LHCN-M2 (cell line): ENCODE data around the gene RAD50. TPM values are rescaled to one million over a fixed set of nuclear protein-coding genes. Genes with fewer than 3 reads are reported as not detected.

Source experiments
- DNase-seq: peaks from one replicate; pipeline ENCODE4 v3.0.0-alpha.2; 2012; ENCODE audit warnings: low read depth
- total RNA-seq: library from RNA; depleted of rRNA; stranded (reverse); fragments of >200 nt; gene quantifications from 2 replicates; pipeline ENCODE4 v1.2.3, GENCODE V29; 2014

RAD50 gene
- total RNA-seq, 1 experiment from 2014 or later: 27.0 TPM

DNA sequence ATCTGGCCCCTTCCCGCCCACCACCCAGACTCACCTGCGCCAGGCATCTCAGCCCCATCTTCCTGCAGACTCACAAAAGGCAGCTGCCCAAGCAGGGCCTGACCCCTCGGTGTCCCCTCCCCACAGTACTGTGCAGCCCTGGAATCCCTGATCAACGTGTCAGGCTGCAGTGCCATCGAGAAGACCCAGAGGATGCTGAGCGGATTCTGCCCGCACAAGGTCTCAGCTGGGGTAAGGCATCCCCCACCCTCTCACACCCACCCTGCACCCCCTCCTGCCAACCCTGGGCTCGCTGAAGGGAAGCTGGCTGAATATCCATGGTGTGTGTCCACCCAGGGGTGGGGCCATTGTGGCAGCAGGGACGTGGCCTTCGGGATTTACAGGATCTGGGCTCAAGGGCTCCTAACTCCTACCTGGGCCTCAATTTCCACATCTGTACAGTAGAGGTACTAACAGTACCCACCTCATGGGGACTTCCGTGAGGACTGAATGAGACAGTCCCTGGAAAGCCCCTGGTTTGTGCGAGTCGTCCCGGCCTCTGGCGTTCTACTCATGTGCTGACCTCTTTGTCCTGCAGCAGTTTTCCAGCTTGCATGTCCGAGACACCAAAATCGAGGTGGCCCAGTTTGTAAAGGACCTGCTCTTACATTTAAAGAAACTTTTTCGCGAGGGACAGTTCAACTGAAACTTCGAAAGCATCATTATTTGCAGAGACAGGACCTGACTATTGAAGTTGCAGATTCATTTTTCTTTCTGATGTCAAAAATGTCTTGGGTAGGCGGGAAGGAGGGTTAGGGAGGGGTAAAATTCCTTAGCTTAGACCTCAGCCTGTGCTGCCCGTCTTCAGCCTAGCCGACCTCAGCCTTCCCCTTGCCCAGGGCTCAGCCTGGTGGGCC is 103.1 kb downstream of the RAD50 start:
- DNase-seq: no peak

DNA sequence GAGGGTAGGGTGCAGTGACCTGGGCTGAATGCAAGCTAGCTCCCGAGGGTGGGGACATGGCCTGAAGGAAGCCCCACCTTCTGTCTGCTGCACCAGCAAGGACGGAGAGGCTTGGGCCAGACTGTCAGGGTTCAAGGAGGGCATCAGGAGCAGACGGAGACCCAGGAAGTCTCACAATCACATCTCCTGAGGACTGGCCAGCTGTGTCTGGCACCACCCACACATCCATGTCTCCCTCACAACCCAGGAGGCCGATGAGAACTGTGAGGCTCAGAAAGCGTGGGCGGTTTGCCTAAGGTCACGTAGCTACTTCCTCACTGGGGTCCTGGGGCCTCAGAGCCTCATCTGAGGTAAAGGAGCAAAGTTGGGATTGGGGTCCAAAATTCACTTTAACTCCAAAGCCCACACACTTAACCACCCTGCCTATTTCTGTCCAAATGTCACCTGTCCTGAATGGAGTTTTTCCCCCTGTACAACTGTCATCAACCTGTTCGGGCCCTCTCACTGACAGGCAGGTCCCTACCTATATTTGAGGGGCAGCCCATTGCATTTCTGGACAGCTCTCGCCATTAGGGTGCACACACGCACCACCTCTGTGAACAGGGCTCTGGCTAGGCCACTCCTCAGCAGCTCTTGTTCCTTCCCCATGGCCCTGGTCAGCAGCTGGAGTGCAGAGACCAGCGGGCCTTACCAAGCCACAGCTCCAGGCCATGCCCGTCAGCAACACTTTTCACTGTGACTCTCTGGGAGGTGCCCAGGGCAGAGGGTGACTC is 104.6 kb downstream of the RAD50 start:
- DNase-seq: peak; percentile 4

DNA sequence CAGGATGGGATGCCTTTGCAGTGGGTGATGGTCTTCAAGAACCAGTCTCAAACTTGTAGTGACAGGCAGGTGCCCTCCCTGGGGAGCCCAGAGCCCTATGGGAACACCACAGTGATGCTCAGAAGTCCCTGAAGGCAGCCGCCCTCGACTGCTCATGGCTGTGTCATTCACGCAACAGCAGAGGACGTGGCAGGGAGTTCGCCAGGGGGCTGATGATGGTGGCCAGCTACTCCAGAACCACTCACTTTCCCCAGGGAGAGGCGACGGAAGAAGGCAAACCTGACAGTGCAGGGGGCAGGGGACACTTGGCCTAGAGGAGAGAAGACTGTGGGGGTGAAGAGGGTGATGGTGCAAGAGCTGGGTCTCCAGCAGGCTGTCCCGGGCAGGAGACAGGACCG is 105.2 kb downstream of the RAD50 start:
- no peak for DNase-seq

DNA sequence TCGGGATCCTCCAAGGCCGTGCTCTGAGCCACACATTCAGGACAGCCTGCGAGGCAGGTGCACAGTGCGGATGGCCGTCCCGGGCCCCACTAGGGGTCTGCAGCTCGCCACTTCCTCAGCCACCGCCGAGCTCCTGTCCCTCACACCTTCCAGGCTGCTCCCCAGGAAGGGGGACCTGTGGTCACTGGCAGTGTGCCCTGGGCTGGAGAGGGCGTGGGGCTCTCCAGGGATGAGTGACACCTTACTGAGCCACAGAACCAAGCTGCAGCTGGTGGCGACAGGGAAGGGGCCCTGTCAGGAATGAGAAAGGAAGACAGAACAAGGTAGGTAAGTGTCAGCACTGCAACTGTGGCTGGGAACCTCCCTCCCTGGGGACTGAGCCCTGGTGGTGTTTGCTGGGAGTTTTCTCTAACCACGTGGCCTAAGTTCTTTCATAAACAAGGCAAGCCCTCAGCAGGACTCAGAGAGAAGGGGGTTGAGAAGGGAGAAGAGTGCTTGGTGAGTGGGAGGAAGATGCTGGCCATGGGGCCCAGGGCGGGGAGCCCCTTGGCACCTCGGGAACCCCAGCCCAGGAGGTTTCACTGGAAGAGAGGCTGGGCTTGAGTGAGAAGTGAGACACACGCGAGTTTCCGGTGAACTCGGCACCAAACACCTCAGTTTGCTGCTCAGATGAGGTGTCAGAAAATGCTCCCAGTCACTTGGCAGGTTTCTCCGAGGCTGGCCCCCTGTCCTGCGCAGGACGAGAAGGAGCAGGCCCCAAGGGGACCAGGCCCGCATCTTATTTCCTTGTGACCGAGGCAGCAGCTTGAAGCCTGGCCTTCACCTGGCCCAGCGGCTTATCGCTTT is 106.4 kb downstream of the RAD50 start:
- peak; percentile 4 for DNase-seq

DNA sequence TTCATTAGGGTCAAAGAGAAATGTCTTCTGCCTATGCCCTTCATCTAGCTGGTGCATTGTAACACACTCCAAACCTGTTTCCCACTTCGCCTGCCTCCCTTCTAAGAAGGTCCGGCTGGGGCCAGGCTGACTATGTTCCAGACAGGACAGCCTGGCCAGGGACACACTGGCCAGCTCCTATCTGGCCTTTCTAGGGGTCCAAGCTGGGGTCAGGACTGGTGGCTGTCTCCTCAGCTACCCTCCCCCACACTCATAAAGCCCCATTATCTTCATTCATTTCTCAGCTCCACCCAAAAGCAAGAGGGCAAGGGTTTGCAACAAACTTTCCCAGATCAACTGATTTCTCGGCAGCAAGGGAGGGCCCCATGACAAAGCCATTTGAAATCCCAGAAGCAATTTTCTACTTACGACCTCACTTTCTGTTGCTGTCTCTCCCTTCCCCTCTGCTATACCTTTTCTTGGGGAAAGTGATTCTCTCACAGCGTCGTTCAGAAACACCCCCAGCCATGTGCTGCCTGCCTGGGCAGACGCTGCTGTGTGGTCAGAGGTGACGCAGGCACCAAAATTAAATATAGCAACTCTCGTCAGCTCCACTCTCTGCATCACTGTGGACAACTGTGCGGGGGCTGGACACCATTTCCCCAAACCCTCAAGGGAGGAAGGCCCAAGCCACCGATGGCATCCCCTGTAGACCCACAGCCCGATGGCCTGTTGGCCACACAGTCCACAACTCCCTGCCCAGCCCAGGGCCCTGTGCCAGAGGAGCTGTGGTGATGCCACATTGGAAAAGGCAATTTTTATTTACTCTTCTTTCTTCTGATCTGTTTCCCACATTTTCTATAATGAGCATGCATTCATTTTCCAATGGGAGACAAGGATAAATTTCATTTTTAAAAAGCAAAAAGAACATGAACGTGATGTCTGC is 107.3 kb downstream of the RAD50 start:
- no peak for DNase-seq

DNA sequence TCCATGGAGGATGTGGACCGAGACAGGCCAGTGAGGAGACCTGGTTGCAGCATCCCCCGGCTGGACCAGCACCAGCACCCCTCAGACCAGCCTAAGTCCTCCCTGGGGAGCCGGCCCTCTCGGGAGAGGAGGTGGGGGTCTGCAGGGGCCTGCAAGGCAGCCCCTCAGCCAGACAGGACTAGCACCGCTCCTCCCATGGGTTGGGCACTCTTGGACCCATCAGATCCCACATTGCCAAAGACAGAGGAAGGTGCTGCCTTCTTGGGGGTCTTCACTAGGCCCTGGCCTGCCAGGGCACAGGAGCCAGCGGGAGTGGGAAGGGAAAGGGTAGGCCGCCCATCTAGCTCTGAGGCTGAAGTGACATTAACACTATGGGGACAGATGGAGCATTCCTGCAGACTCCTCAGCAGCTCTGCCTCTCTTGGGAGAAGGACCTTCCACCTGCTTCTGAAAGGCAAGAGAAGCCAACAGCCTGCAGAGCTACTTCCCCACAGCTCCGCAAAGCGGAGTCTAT is 108.0 kb downstream of the RAD50 start:
- DNase-seq: no peak

DNA sequence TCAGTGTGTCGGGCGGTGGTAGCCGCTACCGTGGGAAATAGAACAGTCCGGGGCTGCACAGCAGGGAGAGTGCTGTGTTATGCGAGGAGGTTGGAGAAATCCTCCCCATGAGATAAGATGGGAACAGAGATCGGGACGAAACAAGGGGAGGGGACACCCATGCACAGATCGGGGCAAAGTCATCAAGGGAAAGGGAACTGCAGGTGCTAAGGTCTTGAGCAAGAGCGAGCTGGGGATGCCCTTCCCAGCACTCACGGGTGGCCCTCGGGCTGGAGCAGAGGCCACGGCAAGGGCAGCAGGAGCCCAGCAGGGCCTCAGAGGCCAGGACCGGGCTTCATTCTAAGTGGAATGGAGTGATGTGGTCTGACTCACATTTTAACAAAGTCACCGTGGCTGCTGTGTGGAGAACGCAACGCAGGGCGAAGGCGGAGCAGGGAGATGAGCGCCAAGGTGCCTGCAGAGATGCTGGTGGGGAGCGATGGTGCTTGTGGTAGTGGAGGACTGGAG is 108.8 kb downstream of the RAD50 start:
- DNase-seq: no peak

DNA sequence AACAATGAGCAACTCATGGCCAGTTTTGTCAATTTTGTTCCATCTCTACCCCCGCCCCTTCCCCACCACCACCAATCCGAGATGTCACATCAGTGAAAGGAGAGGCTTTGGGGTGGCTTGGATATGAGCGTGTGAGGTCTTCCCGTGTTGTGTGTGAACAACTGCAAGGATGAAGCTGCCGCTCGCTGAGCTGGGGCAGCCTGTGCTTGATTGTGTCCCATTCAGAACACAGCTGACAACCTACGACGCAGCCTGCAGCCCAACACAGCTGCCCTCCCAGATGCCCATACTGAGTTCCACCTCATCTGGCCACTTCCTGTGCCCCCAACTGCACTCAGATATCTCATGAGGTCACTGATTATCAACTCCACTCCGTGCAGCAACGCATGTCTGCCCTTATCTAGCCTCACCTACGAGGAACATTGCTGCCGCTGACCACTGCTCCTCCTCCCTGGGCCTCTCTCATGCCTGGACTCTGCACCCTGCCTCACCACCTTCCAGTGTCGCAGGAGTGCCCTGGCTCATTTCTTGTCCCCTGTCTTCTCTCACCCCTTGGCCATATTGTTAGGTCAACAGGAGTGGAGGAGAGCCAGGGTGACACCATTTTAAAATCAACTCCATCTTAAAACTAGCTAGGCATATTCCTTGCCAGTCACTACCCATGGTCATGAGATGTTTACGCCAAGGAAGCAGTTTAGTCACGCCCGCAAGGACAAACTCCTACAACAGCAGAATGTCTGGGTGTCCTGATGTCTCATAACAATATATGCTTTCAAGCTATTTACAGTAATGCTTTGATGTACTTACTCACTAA is 109.7 kb downstream of the RAD50 start:
- DNase-seq: no peak

DNA sequence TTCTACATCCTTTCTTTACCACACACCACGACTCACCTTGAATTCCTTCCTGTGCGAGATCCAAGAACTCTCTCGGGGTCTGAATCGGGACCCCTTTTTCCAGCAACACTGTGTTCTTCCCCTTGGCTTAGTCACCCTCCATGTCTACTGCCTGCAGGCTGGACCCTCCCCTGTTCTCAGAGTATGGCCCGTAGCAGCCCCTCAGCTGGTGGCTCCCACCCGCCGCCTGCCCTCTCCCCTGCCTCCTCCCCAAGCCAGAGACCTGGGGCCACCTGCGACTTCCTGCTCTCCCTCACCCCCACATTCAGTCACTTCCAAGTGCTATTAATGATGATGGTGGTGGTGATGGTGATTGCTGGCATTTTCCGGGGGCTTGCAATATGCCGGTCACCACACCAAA is 110.5 kb downstream of the RAD50 start:
- no peak for DNase-seq

DNA sequence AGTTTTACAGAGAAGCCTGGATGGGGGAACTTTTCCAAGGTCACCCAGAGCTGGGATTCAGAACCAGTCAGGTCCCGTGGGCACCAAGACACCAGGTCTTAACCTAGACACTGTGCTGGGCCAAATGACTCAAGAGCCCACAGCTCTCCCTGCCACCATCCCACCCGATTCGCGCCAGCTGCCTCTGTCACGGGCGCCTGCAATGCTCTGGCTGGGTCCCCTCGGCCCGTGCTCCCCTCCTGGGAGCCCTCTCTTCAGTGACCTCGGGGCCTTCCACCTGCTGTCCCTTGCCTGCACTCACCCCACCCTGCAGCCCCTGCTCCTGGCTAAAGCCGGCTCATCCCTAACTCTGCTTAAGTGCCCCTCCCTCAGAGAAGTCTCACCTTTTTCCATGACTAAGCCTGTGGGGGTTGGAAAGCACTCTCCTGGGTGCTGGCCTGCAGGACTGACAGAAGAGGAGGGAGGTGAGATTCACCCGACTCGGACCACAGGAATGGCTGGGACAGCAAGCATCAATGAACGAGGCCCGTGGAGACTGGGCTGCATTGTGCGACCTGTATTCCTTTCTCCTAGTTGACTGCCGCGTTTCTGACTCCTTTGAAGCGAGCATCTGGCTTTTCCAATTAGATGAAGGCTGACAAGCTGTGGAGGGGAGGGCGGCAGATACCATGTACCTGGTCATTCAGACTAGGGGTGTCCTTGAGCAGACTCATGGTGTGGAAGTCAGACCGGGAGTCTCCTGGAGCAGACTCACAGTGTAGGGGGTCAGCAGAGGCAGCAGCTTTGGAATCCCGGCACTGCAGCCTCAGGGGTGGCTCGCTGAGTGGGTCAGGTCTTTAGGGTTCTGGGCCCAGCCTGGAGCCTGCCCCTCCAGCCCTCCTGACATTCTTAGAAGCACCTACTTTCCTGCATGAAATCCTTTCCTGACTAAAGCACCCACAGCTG is 111.3 kb downstream of the RAD50 start:
- no peak for DNase-seq

DNA sequence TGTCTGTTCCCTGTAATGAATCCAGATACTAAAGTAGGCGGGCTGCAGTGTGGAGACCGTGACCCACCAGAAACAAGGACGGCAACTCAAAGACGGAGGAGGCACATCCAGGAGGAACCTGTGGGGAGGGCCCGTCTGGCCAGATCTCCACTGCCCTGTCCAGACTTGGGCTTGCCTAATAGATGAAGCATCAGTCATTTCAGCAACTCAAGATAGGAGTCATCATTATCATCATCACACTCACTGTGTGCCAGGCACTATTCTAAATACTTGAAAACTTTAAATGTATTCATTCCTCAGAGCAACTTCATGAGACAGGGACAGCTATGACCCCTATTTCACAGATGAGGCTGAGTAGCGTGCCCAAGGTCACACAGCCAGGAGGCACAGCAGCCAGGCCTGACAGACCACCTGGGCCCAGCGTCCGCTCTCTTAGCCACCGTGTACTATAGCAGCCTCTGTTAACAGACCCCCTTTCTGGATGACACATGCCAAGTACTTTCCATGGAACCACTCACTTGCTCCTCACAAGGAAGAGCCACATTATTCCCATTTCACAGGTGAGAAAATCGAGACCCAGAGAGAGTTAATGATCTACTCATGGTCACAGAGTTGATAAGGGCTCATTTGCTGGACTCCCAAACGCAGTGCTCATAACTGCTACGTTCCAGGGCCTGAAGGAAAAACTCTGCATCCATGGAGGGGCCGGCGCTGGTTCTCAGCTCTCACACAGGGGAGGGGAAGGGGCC is 112.1 kb downstream of the RAD50 start:
- no peak for DNase-seq

DNA sequence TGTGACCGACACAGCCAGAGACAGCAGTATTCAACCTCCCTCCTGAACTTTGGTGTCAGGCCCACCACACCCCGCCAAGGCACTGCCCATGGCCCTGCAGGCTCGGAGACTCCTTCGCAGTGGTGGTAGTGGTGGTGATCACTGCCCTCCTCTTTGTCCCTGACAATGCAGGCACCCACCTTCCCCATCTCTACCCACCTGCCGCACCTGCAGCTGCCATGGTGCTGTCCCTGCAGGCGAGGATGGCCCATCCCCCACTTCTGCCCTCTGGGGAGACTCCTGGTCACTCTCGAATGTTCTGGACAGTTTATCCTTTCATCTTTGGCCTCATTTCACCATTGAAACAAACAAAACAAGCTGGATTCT is 112.7 kb downstream of the RAD50 start:
- no peak for DNase-seq

DNA sequence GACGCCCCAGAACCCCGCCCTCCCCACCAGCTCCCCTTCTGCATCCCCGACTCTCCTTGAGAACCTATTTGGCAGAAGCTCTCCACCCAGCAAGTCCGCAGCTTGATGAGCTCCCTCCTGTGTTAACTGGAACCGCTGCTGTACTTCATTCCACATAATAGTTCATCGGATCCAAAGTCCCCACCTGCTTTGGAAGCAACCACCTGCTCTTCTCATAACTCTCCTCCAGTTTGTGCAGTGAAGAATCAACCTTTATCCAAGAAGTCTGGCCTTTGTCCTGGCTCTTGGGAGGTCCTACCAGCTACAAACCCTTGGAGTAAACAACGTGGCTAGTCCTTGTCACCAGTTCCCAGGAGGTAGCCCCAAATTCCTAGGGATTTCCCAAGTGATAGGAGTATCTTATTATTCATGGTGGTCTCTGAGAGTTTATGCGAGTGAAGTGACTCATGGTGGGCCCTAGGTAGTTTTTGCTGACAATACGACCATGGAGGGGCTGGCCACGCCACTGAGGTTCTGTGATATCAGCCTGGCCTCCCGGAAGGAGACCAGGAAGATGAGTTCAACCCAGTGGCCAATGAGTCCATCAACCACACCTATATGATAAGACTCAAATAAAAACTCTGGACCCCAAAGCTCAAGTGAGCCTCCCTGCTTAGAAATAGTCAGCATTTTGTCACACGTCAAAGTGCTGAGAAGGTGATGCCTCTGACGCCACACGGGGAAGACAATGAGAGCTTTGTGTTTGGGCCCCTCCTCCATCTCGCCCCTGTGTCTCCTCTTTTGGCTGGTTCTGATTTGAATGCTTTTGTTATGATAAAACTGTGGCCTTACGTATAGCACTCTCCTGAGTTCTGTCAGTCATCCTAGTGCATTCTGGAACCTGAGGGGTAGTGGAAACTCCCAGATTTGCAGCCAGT is 113.4 kb downstream of the RAD50 start:
- DNase-seq: no peak

DNA sequence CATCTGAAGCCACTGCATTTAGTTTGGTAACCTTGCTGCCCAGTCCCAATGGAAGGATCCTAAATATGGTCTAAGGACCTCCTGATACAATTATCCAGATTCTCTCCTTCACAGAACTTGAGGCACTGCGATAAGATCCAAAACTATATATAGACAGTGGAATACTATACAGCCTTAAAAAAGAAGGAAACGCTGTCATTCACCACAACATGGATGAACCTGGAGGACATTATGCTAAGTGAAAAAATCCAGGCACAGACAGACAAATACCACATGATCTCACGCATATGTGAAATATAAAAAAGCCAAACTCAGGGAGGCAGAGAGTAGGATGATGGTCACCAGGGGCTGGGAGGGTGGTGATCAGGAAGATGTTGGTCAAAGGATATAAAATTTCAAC is 114.2 kb downstream of the RAD50 start:
- no peak for DNase-seq

DNA sequence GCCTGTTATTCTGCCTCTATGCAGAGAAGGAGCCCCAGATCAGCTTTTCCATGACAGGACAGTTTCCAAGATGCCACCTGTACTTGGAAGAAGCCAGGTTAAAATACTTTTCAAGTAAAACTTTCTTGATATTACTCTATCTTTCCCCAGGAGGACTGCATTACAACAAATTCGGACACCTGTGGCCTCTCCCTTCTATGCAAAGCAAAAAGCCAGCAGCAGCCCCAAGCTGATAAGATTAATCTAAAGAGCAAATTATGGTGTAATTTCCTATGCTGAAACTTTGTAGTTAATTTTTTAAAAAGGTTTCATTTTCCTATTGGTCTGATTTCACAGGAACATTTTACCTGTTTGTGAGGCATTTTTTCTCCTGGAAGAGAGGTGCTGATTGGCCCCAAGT is 116.7 kb downstream of the RAD50 start:
- DNase-seq: no peak

DNA sequence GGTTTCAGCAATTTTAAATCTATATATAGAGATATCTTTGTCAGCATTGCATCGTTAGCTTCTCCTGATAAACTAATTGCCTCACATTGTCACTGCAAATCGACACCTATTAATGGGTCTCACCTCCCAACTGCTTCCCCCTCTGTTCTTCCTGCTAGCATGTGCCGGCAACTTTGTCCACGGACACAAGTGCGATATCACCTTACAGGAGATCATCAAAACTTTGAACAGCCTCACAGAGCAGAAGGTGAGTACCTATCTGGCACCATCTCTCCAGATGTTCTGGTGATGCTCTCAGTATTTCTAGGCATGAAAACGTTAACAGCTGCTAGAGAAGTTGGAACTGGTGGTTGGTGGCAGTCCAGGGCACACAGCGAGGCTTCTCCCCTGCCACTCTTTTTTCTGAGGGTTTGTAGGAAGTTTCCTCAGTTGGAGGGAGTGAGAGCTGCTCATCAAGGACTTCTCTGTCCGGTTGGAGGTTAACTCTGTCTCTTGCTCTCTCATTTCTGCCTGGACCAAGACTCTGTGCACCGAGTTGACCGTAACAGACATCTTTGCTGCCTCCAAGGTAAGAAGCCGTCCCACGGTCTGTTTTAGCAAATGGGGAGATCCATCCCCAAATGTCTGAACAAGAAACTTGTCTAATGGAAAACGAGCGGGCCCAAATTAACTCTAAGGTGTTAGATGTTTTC is 117.3 kb downstream of the RAD50 start, which contains the start of gene IL4:
Gene IL4 (plus strand): TSS at position 51 of the 692 bp plus-strand sequence. CDS start 62 bp downstream, at position 113.
- DNase-seq: no peak
